ENCODE measurements around the gene SLIT1.

The SLIT1 gene

GRCh38 chr10:97182288-97182990 is 3.3 kb downstream of the SLIT1 start:
- TF ChIP-seq CTCF (IDR thresholded peaks at IDR 0.05; ENCODE audit: insufficient read depth, low read depth, low read length, missing control alignments), result no peak
- DNase-seq (ENCODE audit: low read depth), result no peak
- no peak overlapping the region for H3K4me3 ChIP-seq (ENCODE audit: low read depth, low read length)

- TF ChIP-seq CTCF (IDR thresholded peaks at IDR 0.05; ENCODE audit: insufficient read depth, low read depth, low read length, missing control alignments), result no peak
- DNase-seq (ENCODE audit: low read depth), result no peak
- H3K4me3 ChIP-seq (ENCODE audit: low read depth, low read length), result no peak overlapping the region
These were observed 4.8 kb downstream of the SLIT1 start for GRCh38 chr10:97180986-97181385.

GRCh38 chr10:97180363-97180755 is 5.4 kb downstream of the SLIT1 start:
- no peak overlapping the region for H3K4me3 ChIP-seq (ENCODE audit: low read depth, low read length)
- no peak for TF ChIP-seq CTCF (IDR thresholded peaks at IDR 0.05; ENCODE audit: insufficient read depth, low read depth, low read length, missing control alignments)
- no peak for DNase-seq (ENCODE audit: low read depth)

- no peak for DNase-seq (ENCODE audit: low read depth)
- H3K4me3 ChIP-seq (ENCODE audit: low read depth, low read length), result no peak overlapping the region
- no peak for TF ChIP-seq CTCF (IDR thresholded peaks at IDR 0.05; ENCODE audit: insufficient read depth, low read depth, low read length, missing control alignments)
These were observed 5.9 kb downstream of the SLIT1 start for GRCh38 chr10:97179731-97180362.

GRCh38 chr10:97179311-97179710 is 6.4 kb downstream of the SLIT1 start:
- DNase-seq (ENCODE audit: low read depth), result no peak
- H3K4me3 ChIP-seq (ENCODE audit: low read depth, low read length), result no peak overlapping the region
- TF ChIP-seq CTCF (IDR thresholded peaks at IDR 0.05; ENCODE audit: insufficient read depth, low read depth, low read length, missing control alignments), result no peak

- no peak for DNase-seq (ENCODE audit: low read depth)
- no peak overlapping the region for H3K4me3 ChIP-seq (ENCODE audit: low read depth, low read length)
- TF ChIP-seq CTCF (IDR thresholded peaks at IDR 0.05; ENCODE audit: insufficient read depth, low read depth, low read length, missing control alignments), result no peak
These were observed 7.7 kb downstream of the SLIT1 start for GRCh38 chr10:97178074-97178473.

GRCh38 chr10:97176226-97176625 is 9.5 kb downstream of the SLIT1 start:
- H3K4me3 ChIP-seq (ENCODE audit: low read depth, low read length), result no peak overlapping the region
- TF ChIP-seq CTCF (IDR thresholded peaks at IDR 0.05; ENCODE audit: insufficient read depth, low read depth, low read length, missing control alignments), result no peak
- DNase-seq (ENCODE audit: low read depth), result no peak

Measured in GM12865 (cell line).